ENCODE results near the gene FRMD3.

The FRMD3 gene

GRCh38 chr9:83283528-83283927 lies 254.7 kb downstream of the FRMD3 start:
- no peak for DNase-seq (ENCODE audit: low read depth in 2 of 2)

DNA sequence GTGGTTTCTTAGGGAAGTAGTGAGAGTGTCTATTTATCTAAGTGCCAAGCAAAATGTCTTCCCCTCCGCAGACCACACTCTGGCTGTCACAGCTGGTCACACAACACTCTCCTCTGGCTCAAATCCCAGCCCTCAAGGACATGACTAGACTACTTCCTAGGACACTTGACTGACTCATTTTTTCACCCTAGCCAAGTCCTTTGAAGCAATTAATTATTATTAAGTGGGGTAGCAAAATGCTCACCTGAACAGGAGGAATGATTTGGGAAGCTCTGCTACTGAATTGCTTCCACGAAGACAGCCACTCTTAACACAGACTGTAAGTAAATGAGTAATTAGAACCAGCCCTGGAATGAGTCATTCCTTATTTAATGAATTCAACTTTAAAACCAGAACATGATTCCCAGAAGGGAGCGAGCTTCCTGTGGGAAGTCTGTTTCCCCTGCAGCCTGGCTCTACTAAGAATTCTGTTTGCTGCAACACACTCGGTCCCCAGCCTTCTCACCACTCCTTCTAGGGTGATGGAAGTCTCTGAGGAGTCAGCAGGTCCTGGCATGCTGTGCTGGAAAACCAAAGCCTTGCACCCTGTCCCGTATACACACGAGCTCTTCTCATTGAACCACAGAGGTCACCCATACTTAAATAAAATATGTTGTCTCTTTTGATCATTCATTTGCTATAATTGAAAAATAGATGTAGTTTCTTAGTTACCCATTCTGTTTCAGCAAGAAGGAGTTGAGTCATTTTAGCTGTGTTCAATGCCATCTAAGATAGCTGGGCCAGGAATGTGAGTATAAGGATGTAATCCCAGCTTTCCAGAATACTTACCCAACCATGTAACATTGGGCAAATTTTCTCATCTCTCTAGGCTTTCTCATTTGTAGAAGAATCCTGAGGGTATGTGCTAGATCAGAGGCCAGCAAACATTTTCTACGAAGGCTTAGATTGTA lies 256.6 kb downstream of the FRMD3 start:
- no peak for DNase-seq (ENCODE audit: low read depth in 2 of 2)

DNA sequence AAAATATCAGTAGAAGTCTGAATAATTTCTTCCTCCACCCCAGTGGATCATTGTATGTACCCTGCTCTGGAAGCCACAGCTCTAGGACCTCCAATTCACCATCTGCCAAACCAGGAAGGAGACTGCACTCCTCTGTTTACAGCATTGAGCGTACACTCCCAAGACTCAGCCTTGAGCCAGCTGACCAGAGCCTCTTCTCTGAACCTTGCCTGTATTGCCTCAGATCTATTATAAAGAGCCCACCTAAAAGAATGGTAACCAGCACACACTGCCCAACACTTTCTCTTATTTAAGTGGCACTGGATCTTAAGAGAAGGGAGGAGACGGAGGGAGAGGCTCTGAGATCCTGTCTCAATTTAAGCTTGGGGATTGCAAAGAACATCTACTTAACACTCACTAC lies 257.4 kb downstream of the FRMD3 start:
- no peak for DNase-seq (ENCODE audit: low read depth in 2 of 2)

DNA sequence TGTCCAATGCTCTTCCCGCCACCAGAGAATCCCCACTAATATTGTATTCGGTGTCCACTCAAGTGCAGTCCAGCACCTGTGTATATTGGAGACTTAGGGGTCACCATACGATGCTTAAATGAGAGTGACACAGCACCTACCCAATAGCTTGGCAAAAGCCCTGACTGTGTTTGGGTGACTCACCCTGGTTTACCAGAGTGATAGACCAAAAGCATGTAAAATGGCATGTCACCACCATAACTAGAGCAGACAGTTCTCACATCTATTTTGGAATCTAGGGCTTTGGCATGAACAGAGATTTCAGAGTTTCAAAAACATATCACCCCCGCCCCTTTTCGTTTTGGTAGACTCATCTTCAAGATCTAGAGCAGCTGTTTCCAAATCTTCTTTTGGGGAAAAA lies 257.9 kb downstream of the FRMD3 start:
- no peak for DNase-seq (ENCODE audit: low read depth in 2 of 2)

GRCh38 chr9:83274787-83275186 lies 263.4 kb downstream of the FRMD3 start:
- DNase-seq (ENCODE audit: low read depth in 2 of 2): no peak

GRCh38 chr9:83271665-83272071 lies 266.5 kb downstream of the FRMD3 start:
- DNase-seq (ENCODE audit: low read depth in 2 of 2): no peak

DNA sequence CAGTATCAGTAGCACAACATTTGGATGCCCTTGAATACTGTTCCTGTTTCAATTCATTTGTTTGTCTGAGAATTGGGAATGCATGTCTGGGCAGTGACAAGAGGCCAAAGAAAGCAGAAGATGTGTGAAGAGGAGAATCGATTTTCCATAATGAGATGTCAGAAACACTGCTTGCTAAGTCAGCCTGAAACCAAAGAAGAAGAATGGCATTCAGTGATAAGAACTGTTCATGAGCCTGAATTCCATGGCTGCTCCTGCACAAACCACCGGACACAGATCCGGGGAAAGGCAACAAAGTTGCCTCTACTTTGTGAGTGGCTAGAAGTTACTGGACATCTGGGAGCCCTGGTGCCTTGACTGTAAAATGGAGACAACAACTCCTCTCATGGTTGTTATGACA lies 268.1 kb downstream of the FRMD3 start:
- DNase-seq (ENCODE audit: low read depth in 2 of 2): no peak

- no peak for DNase-seq (ENCODE audit: low read depth in 2 of 2)
These were observed 270.5 kb downstream of the FRMD3 start for GRCh38 chr9:83267741-83268140.

- no peak for DNase-seq (ENCODE audit: low read depth in 2 of 2)
These were observed 271.3 kb downstream of the FRMD3 start for GRCh38 chr9:83266666-83267496.

- DNase-seq (ENCODE audit: low read depth in 2 of 2): no peak
These were observed 271.9 kb downstream of the FRMD3 start for GRCh38 chr9:83266331-83266665.

- no peak for DNase-seq (ENCODE audit: low read depth in 2 of 2)
These were observed 273.9 kb downstream of the FRMD3 start for GRCh38 chr9:83264315-83264714.

GRCh38 chr9:83259558-83259957 lies 278.6 kb downstream of the FRMD3 start:
- no peak for DNase-seq (ENCODE audit: low read depth in 2 of 2)

- DNase-seq (ENCODE audit: low read depth in 2 of 2): no peak
These were observed 280.0 kb downstream of the FRMD3 start for GRCh38 chr9:83257937-83258891.

DNA sequence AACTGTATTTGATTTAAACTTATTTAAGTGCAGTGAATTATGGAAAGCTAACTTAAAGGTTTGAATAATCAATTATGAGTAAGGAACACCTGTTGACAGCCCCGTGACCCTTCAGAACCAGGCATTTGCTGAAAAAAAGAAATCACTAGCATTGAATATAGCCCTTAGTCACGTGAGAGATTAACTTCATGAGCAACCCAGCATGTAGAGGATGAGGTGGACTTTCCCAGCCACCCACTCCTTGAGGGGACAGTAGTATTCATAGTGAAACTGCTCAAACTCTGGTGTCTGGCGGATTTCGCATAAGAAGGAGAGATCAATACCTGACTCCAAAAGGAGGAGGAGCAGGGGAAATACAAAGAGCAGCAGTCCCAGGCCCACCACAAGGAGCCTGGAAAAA lies 290.5 kb downstream of the FRMD3 start:
- no peak for DNase-seq (ENCODE audit: low read depth in 2 of 2)

DNA sequence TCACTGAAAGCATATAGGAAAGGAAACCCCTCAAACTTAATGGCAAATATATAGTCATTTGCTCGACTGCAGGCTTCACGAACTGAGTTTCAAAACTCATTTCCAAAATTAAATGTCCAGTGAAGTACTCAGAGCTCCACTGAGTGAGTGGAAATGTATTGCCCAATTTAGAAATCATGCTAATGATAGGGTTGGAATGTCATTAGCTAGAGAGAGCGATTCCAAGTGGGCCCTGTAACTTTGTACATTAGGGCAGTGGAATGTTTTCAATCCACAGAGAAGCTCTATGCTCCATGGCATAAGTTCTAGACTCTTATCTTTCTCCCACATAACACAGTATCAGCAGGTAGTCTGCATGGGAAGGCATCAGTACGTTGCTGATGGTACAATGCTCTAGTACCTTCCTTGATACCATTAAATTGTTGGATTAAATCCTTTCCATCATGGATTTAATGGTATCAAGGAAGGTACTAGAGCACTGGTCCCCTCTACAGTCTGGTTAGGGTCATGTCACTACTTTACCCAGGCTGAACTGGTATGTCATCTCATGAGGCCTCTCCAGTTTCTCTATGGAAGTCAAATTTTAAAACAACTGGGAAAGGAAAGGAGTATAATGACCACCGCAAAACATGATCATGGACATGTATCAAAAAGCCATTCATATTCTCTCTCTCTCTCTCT lies 292.1 kb downstream of the FRMD3 start:
- DNase-seq (ENCODE audit: low read depth in 2 of 2): no peak

DNA sequence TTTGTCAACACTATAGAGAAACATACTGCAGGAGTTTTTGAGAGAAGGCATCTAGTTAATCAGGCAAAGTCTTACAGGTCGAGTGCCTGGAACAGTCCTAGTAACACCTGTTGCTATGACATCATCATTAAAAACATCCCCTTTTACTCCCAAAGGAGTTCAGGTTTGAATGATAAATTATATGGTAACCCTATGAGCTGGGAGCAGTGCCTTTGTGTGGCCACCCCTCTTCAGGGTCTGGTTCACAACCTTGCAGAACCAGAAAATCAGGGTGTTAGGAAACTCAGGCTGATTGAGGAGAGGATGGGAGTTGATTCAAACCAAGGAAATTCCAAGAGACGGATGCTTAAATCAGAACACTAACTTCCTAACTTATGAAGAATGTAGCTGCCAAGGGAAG lies 296.1 kb downstream of the FRMD3 start:
- no peak for DNase-seq (ENCODE audit: low read depth in 2 of 2)

DNA sequence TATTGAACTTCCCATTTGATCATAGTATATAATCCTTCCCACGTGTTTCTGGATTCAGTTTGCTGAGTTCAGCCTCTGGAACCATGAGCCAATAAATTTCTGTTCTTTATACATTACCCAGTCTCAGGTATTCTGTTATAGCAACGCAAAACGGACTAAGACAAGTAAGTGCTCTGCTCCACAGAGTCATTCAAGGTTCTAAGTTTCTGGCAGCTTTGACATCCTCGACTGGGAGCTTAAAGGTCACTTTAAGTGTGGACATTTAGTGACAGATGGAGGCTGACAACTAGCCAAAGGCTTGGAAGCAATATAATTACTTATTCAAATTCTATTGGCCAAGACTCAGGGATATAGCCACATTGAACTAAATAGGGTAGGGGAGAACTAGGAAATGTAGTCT lies 297.5 kb downstream of the FRMD3 start:
- no peak for DNase-seq (ENCODE audit: low read depth in 2 of 2)

GRCh38 chr9:83239747-83240146 lies 298.5 kb downstream of the FRMD3 start:
- no peak for DNase-seq (ENCODE audit: low read depth in 2 of 2)

GRCh38 chr9:83238871-83239640 lies 299.1 kb downstream of the FRMD3 start:
- no peak for DNase-seq (ENCODE audit: low read depth in 2 of 2)

GRCh38 chr9:83236029-83236696 lies 302.0 kb downstream of the FRMD3 start:
- DNase-seq (ENCODE audit: low read depth in 2 of 2): no peak
